H9 (cell line): ENCODE measurements around the gene CORO2B. TPM values are rescaled to one million over a fixed set of nuclear protein-coding genes. Genes with fewer than 3 reads are reported as not detected.

Experiments used
- DNase-seq: peaks from one replicate; pipeline ENCODE4 v3.0.0-alpha.2; 2017
- H2AFZ ChIP-seq: one replicate; pipeline ENCODE4 v1.6.1; 2013; ENCODE audit warnings: mild to moderate bottlenecking, low read length, control low read depth, moderate library complexity
- H2AK5ac ChIP-seq: 2 replicates; pipeline ENCODE4 v1.6.1; 2013; ENCODE audit warnings: low read length, control low read depth, mixed read lengths; ENCODE audit not compliant: insufficient read length
- H2BK120ac ChIP-seq: one replicate; pipeline ENCODE4 v1.6.1; 2013; ENCODE audit warnings: low read depth, mild to moderate bottlenecking, low read length, control low read depth, inconsistent platforms; ENCODE audit not compliant: poor library complexity, severe bottlenecking
- H2BK12ac ChIP-seq: 2 replicates; pipeline ENCODE4 v1.6.1; 2013; ENCODE audit warnings: low read length, control low read depth, mixed read lengths, low read depth; ENCODE audit not compliant: insufficient read length
- H2BK15ac ChIP-seq: 2 replicates; pipeline ENCODE4 v1.6.1; 2013; ENCODE audit warnings: low read depth, low read length, control low read depth
- H2BK20ac ChIP-seq: one replicate; pipeline ENCODE4 v1.6.1; 2013; ENCODE audit warnings: low read depth, mild to moderate bottlenecking, low read length, control low read depth, inconsistent platforms; ENCODE audit not compliant: poor library complexity, severe bottlenecking
- H2BK5ac ChIP-seq: 2 replicates; pipeline ENCODE4 v1.6.1; 2013; ENCODE audit warnings: low read length, control low read depth, mixed read lengths; ENCODE audit not compliant: insufficient read length
- H3K14ac ChIP-seq: 2 replicates; pipeline ENCODE4 v1.6.1; 2013; ENCODE audit warnings: low read length, control low read depth; ENCODE audit not compliant: insufficient read depth
- H3K18ac ChIP-seq: 2 replicates; pipeline ENCODE4 v1.6.1; 2013; ENCODE audit warnings: low read depth, mild to moderate bottlenecking, mixed read lengths, low read length, control low read depth; ENCODE audit not compliant: insufficient read length
- H3K23ac ChIP-seq: 2 replicates; pipeline ENCODE4 v1.6.1; 2013; ENCODE audit warnings: low read length, control low read depth, mixed read lengths, low read depth; ENCODE audit not compliant: insufficient read length
- H3K23me2 ChIP-seq: 2 replicates; pipeline ENCODE4 v1.6.1; 2013; ENCODE audit warnings: low read depth, mild to moderate bottlenecking, mixed read lengths, low read length, control low read depth; ENCODE audit not compliant: insufficient read length, poor library complexity, severe bottlenecking
- H3K27ac ChIP-seq: 2 replicates; pipeline ENCODE4 v1.5.1; 2013; ENCODE audit warnings: low read length, control low read depth, mixed read lengths, low read depth; ENCODE audit not compliant: insufficient read length
- H3K27me3 ChIP-seq: 2 replicates; pipeline ENCODE4 v1.6.1; 2013; ENCODE audit warnings: low read length, control low read depth, inconsistent platforms; ENCODE audit not compliant: insufficient read depth
- H3K4ac ChIP-seq: 2 replicates; pipeline ENCODE4 v1.6.1; 2013; ENCODE audit warnings: low read depth, mild to moderate bottlenecking, control low read depth, inconsistent platforms, low read length, moderate library complexity
- H3K4me1 ChIP-seq: 2 replicates; pipeline ENCODE4 v1.6.1; 2013; ENCODE audit warnings: low read length, control low read depth, inconsistent platforms; ENCODE audit not compliant: insufficient read depth
- H3K4me2 ChIP-seq: 2 replicates; pipeline ENCODE4 v1.6.1; 2013; ENCODE audit warnings: low read length, control low read depth, mixed read lengths; ENCODE audit not compliant: insufficient read length, insufficient read depth
- H3K56ac ChIP-seq: 2 replicates; pipeline ENCODE4 v1.6.1; 2013; ENCODE audit warnings: low read depth, mild to moderate bottlenecking, mixed read lengths, low read length, control low read depth; ENCODE audit not compliant: insufficient read length
- H3K79me1 ChIP-seq: 2 replicates; pipeline ENCODE4 v1.6.1; 2013; ENCODE audit warnings: low read depth, mild to moderate bottlenecking, moderate library complexity, low read length, control low read depth, inconsistent platforms; ENCODE audit not compliant: insufficient read depth, poor library complexity, severe bottlenecking
- H3K79me2 ChIP-seq: 2 replicates; pipeline ENCODE4 v1.6.1; 2013; ENCODE audit warnings: low read length, control low read depth, inconsistent platforms; ENCODE audit not compliant: insufficient read depth
- H3K9ac ChIP-seq: 2 replicates; pipeline ENCODE4 v1.6.1; 2013; ENCODE audit warnings: low read length, control low read depth, mixed read lengths; ENCODE audit not compliant: insufficient read length; ENCODE audit errors: extremely low read depth
- H3K9me3 ChIP-seq: one replicate; pipeline ENCODE4 v1.6.1; 2013; ENCODE audit warnings: low read depth, low read length, inconsistent platforms; ENCODE audit not compliant: control insufficient read depth
- H3T11ph ChIP-seq: one replicate; pipeline ENCODE4 v1.6.1; 2013; ENCODE audit warnings: mild to moderate bottlenecking, low read length, control low read depth, inconsistent platforms
- H4K20me1 ChIP-seq: one replicate; pipeline ENCODE4 v1.6.1; 2013; ENCODE audit not compliant: control insufficient read depth, insufficient read length, insufficient read depth
- H4K5ac ChIP-seq: 2 replicates; pipeline ENCODE4 v1.6.1; 2013; ENCODE audit warnings: low read depth, mild to moderate bottlenecking, mixed read lengths, low read length, control low read depth; ENCODE audit not compliant: insufficient read length
- H4K8ac ChIP-seq: replicated peaks from 2 replicates; pipeline ENCODE4 v1.6.1; 2013; ENCODE audit warnings: low read length, control low read depth, mixed read lengths, low read depth; ENCODE audit not compliant: insufficient read length
- H4K91ac ChIP-seq: 2 replicates; pipeline ENCODE4 v1.6.1; 2013; ENCODE audit warnings: low read depth, mild to moderate bottlenecking, moderate library complexity, mixed read lengths, low read length, control low read depth; ENCODE audit not compliant: insufficient read length
- H3K27ac Mint-ChIP-seq, 3 experiments: 2 replicates in 2 of 3; 3 replicates in 1 of 3; pipeline ENCODE4 v1.8.0; 2020 to 2021; ENCODE audit warnings: mixed read lengths in 3 of 3, mild to moderate bottlenecking in 1 of 3, moderate library complexity in 1 of 3
- H3K27me3 Mint-ChIP-seq: 2 replicates; pipeline ENCODE4 v1.8.0; 2021; ENCODE audit warnings: low read depth, mild to moderate bottlenecking, moderate library complexity, mixed read lengths
- H3K36me3 Mint-ChIP-seq, 3 experiments: 2 replicates in 2 of 3; 3 replicates in 1 of 3; pipeline ENCODE4 v1.8.0; 2020 to 2021; ENCODE audit warnings: low read depth in 3 of 3, mixed read lengths in 3 of 3; ENCODE audit not compliant: insufficient read depth in 1 of 3
- H3K4me1 Mint-ChIP-seq, 2 experiments: 2 replicates each; pipeline ENCODE4 v1.8.0; 2020; ENCODE audit warnings: mixed read lengths in 2 of 2
- H3K4me3 Mint-ChIP-seq, 2 experiments: 2 replicates in 1 of 2; 3 replicates in 1 of 2; pipeline ENCODE4 v1.8.0; 2020 to 2021; ENCODE audit warnings: mild to moderate bottlenecking in 2 of 2, mixed read lengths in 2 of 2, moderate library complexity in 1 of 2
- H3K9me3 Mint-ChIP-seq, 2 experiments: 2 replicates in 1 of 2; 3 replicates in 1 of 2; pipeline ENCODE4 v1.8.0; 2020; ENCODE audit warnings: mild to moderate bottlenecking in 2 of 2, mixed read lengths in 2 of 2, moderate library complexity in 1 of 2
- CTCF ChIP-seq: fragments of 200-600 bp; sonication (generic); conservative IDR thresholded peaks from 3 replicates; pipeline ENCODE4 v1.8.0; 2021; ENCODE audit warnings: antibody characterized with exemption, mild to moderate bottlenecking
- WGBS: extraction: QIAGEN DNeasy Blood & Tissue Kit; methylation state at CpG from one replicate; pipeline ENCODE4 v1.1.7; 2013; ENCODE audit warnings: missing lambda C conversion rate, low lambda C conversion rate, mixed read lengths; ENCODE audit not compliant: insufficient read length; ENCODE audit errors: extremely low coverage; 5-methylcytosine and 5-hydroxymethylcytosine counted together
- total RNA-seq: library from RNA; stranded (reverse); gene quantifications from 2 replicates; pipeline ENCODE4 v1.2.1, GENCODE V29; 2021

Gene CORO2B
- total RNA-seq, 1 experiment from 2014 or later, result 3.1 TPM

DNA sequence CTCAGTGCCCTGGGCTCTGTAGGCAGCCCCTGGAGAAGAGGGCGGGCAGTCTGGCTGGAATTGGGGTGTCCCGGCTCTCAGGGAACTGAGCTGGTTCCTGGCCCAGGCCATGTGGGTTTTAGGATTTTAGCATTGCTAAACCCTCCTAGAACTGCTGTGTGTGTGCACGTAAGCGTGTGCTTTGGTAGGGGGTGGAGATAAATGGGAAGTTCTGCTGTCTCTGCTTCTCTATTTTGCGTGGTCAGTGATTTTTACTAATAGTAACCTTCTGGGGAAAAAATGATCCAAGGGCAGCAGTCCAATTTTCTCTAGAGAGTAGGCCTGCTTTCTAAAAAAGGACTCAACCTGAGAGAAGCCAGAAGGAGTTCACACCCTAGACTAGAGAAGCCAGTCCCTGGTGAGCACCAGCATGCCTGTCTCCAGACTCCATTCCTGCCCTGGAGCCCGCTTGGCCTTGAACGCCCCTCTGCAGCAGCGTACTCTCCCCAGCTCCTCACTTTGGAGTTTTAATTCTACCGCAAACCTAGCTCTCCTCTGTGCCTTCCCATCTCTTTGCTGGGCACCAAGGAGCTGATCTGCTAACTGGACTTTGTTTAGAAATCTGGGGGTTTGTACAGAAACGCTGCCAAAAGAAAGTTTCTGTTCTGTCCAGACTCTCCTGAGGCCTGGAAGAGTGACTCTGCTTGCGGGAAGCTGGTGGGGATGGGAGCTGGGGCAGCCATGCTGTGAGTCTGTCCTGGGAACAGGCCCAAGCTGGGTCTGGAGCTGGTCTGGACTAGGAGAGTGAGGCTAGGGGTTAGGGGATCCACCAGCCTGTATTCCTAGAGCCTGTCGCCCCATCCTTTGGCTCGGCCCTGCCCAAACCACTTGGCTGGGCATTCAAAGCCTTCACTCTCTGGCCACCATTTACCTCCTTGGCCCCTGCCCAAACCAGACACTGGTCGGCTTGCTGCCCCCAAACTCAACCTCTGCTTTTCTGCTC, 19.7 kb downstream of the CORO2B start:
- H3K4me3 Mint-ChIP-seq, result no peak overlapping the region
- no peaks in the 10 kb centered on the region for H3K36me3 Mint-ChIP-seq
- Histone ChIP-seq H3K4ac (no peak overlapping the region), H3K9ac (no peak overlapping the region), H3K56ac (no peak overlapping the region), H3K4me2 (no peak overlapping the region), H3K14ac (peak overlapping the region; percentile 58; the same call in 1 of the 2 replicates), H3K4me1 (peaks cover 14% of the 10 kb centered on the region), H2AFZ (no peak overlapping the region), H2BK5ac (no peak overlapping the region), H4K5ac (no peak overlapping the region), H3K27me3 (no peaks in the 10 kb centered on the region), H3K18ac (peak overlapping the region; percentile 38), H4K8ac (no peak overlapping the region), H3T11ph (no peak overlapping the region), H4K20me1 (no peaks in the 10 kb centered on the region), H3K79me2 (no peaks in the 10 kb centered on the region; the same call in 1 of the 2 replicates), H3K23me2 (peaks cover 2% of the 10 kb centered on the region), H2BK12ac (peak overlapping the region; percentile 12), H3K9me3 (no peaks in the 10 kb centered on the region), H2AK5ac (no peak overlapping the region), H2BK20ac (peak overlapping the region; percentile 85), H3K27ac (no peak overlapping the region), H4K91ac (no peak overlapping the region), H3K23ac (no peak overlapping the region), H2BK15ac (peak overlapping the region; percentile 70; the same call in 1 of the 2 replicates), H2BK120ac (peak overlapping the region; percentile 28), H3K79me1 (no peaks in the 10 kb centered on the region)
- H3K4me1 Mint-ChIP-seq, result peaks cover 66 to 77% of the 10 kb centered on the region in 2 experiments
- no peaks in the 10 kb centered on the region; a peak in 1 of 5 replicates for H3K9me3 Mint-ChIP-seq
- no CpG with 5 or more reads among the region's 14 CpGs for WGBS
- peaks cover 29% of the 10 kb centered on the region for H3K27me3 Mint-ChIP-seq
- no peak for TF ChIP-seq CTCF
- peak overlapping the region in 2 of 3 experiments; percentile 1 to 84; a peak in 3 of 7 replicates for H3K27ac Mint-ChIP-seq
- DNase-seq, result no peak
